ENCODE results near the gene EIF4EBP2. TPM values are rescaled to one million over a fixed set of nuclear protein-coding genes. Genes with fewer than 3 reads are reported as not detected.

The EIF4EBP2 gene
- total RNA-seq, 1 donor from 2014 or later, result 38.7 TPM

- DNase-seq (ENCODE audit: extremely low read depth, low read depth, low spot score), result no peak
These were observed 27.2 kb upstream of the EIF4EBP2 start for GRCh38 chr10:70376436-70377378.

DNA sequence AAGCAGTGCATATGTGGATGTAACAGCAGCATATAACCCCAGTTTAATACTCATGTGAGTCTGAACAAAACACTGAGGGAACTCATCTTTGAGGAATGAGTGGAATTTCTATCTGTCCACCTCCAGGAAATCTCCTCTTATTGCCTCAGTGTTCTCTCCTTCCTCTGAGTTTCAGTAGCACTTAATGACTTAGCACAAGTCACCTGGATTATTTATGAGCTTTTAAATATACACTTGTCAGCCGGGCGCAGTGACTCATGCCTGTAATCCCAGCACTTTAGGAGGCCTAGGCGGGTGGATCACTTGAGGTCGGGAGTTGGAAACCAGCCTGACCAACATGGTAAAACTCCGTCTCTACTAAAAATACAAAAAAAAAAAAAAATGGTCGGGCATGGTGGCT, 25.8 kb upstream of the EIF4EBP2 start:
- DNase-seq (ENCODE audit: extremely low read depth, low read depth, low spot score), result peak; percentile 31

DNA sequence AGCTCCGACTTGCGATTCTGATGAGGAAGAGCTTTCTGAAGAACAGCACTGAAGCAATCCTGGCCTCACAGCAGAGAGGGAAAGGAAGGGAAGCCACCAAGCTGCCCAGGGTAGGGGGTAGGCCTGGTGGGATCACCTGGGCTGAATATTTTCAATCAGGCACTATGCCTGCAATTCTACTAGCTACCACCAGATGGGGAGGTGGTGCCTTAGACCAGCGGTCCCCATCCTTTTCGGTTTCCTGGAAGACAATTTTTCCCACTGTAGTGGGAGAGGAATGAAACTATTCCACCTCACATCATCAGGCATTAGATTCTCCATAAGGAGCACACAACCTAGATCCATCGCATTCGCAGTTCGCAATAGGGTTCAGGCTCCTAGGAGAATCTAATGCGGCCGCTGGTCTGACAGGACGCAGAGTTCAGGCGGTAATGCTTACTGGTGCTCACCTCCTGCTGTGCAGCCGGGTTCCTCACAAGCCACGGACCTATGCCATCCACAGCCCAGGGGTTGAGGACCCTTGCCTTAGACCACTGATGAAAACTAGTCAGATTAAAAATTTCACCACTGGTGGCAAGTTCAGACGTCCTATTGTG, 24.3 kb upstream of the EIF4EBP2 start:
- DNase-seq (ENCODE audit: extremely low read depth, low read depth, low spot score), result no peak

- no peak for DNase-seq (ENCODE audit: extremely low read depth, low read depth, low spot score)
These were observed 23.4 kb upstream of the EIF4EBP2 start for GRCh38 chr10:70380350-70381135.

DNA sequence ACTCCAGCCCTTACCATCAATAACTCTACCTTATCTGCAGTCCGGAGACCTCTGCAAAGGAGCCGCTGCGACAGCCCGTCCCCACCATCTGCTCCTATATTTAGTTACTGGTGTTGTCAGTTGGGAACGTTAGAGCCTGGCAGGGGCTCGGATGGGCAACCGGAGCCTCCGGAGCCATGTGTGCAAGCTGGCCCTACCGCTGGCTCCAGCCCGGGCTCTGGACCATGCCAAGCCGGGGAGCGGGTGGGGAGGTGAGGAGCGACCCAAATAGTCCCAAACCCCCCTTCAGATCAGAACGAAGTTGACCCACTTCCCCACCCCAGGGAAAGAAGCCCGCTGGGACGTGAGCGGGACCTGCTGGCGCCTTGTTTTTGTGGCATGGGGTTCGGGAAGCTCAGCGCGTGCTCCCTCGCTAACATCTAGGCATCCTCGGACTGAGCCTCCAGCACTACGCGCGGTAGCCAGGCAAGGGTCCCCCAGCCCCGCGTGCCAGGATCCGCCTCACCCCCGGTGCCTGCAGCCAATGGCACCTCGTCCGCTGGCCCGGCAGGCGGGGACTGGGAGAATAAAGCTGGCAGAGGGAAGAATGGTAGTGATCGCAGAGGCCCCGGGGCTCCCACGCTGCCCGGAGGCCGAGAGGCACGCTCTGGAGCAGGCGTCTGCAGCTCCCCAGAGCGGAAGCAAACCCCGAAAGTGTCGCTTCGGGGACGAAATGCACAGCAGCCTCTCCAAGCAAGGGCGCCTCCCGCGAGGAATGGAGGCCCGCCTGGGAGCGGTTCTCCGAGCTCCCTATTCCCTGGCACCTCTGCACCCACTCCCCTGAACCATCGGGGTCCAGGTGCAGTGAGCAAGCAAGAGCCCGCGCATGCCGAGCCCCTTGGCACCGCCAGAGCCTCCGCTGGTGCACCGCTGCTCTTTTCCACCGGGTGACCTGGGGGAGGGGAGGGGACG, 22.2 kb upstream of the EIF4EBP2 start:
- no peak for DNase-seq (ENCODE audit: extremely low read depth, low read depth, low spot score)

- DNase-seq (ENCODE audit: extremely low read depth, low read depth, low spot score), result no peak
These were observed 12.3 kb upstream of the EIF4EBP2 start for GRCh38 chr10:70391654-70392053.

DNA sequence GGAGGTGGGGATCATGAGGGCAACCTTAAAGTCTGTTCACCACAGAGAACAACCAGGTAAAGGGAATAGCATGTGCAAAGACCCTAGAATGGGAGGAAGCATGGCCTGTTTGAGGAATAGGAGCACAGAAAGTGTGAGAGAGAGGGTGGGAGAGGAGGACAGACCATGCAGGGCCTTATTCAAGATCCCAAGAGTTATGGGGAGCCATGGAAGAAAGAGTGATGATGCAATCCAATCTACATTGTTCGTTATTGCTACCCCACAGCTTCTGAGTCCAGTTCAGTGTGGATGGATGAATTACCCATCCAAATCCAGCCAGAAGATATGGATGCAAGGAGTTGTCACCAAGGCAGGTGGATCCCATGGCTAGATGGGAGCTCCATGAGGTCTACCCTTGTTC, 7.8 kb upstream of the EIF4EBP2 start:
- DNase-seq (ENCODE audit: extremely low read depth, low read depth, low spot score), result no peak

DNA sequence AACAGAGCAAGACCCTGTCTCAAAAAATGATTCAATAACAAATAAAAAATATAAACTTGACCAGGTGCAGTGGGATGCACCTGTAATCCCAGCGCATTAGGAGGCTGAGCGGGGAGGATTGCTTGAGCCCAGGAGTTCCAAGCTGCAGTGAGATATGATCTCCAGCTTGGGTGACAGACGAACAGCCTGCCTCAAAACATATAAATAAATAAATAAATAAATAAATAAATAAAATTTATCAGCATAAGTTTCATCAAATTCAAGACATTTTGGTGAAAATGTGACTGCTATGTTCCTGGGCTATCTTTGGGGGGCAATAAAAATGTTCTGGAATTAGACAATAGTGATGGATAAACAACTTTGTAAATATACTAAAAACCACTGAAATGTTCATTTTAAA, 4.8 kb upstream of the EIF4EBP2 start:
- no peak for DNase-seq (ENCODE audit: extremely low read depth, low read depth, low spot score)

DNA sequence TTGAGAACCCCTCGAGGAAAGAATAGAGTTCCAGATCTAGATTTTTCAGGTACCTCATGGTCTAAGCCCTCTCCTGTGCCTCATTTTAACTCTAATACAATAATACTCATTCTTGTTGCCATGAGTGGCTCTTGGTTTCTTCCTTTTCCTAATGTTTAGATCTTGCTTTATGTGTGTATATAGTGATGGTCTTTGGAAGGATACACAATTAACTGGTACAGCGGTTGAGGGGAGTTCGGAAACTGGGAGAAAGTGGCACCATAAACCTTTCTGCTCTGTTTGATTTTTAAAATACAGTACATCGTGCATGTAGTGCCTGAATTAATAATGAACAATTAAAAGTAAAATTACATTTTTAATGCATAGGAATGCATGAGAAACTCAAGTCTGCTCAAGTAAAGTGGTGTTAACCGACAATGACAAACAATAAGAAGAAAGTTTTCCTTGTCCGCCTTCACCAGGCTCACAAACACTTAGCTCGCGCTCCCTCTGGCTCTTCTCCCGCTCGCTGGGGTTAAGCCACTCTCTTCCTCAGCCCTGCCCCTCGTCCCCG, 386 bp upstream of the EIF4EBP2 start:
- no peak for DNase-seq (ENCODE audit: extremely low read depth, low read depth, low spot score)

GRCh38 chr10:70404787-70405036, 767 bp downstream of the EIF4EBP2 start:
- no peak for DNase-seq (ENCODE audit: extremely low read depth, low read depth, low spot score)

DNA sequence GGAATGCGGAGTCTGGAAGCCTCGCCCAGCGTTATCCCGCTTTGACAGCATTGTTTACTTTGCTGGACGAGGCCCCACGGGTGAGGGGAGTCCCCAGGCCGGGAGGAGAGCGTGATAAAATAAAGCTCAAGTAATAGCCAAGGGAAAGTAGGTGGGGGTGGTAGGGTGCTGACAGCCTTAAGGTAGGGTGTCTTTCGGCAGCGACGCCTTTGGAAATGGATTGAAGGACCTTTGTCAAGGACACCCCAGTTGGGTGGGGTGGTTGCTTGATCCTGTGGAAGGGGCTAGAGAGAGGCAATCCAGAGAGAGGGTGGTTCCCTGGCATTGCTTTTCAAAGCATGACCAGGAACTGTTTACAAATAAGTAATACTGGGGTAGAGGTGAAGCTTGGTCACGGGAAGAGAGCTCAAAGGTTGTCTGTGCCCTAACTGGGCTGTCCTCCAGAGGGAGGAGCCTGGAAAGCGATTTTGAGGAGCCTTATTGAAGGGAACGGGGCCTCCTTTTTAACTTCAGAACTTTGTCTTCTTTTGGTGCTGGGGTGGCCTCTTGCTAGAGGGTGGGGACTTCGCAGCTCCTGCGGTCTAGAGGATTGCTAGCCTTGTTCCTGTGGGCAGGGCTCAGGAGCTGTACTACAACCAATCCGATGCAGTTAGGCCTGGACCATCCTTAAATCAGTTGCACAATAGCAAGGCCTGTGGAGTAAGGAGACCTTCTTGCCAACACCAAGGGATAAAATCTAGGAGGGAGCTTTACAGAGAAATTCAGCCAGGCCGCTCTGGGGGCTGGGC, 1.3 kb downstream of the EIF4EBP2 start:
- DNase-seq (ENCODE audit: extremely low read depth, low read depth, low spot score), result no peak

- no peak for DNase-seq (ENCODE audit: extremely low read depth, low read depth, low spot score)
These were observed 5.8 kb downstream of the EIF4EBP2 start for GRCh38 chr10:70409772-70410171.

- DNase-seq (ENCODE audit: extremely low read depth, low read depth, low spot score), result no peak
These were observed 6.7 kb downstream of the EIF4EBP2 start for GRCh38 chr10:70410608-70411007.

DNA sequence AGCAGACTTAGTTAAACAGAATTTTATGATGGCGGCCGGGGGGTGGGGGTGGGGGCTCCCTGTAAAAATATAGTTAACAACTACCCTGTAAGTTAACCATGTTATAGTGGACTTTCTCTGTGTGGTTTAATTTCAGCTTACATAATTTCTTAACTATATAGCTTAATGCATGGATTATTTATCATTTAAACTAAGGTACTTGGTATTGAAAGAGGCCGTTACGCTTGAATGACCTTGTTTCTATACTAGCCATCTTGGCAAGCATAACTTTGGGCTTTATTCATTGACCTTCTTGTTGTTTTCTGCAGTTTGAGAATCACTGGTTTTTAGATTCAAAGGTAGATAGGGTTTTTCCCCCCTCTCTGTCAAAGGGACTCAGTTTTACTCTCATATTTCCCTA, 8.4 kb downstream of the EIF4EBP2 start:
- no peak for DNase-seq (ENCODE audit: extremely low read depth, low read depth, low spot score)

DNA sequence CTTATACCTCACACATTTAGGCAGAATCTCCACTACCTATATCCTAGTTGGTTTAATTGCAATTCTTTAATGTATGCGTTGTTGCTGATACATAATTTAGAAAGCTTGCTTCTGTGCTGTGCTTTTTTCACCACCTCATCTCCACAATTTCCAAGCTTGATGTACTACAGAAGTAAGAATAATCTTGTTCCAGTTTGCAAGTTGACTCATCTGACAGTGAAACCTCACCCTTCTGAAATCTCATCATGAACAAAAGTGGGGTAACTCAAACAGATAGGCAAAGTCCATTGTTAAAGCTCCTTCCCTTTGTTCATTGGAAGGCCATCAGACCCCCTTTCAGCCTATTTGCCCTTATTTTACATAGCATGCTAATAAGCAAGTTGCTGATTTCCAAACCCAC, 13.6 kb downstream of the EIF4EBP2 start:
- no peak for DNase-seq (ENCODE audit: extremely low read depth, low read depth, low spot score)

DNA sequence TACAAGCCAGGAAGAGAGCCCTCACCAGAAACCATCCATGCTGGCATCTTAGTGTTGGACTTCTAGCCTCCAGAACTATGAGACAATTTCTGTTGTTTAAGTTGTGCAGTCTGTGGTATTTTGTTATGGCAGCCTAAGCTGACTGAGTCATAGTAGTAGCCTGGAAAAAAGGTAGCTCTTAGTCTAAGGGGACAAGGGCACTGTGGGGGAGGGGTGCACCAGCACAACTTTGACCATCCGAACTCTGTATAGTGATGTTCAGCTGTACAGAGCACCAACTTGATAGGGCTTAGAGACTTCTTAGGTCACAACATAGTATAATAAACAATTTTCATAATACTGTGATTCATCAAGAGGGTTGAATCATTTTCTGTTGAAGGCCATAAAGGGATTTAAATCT, 14.3 kb downstream of the EIF4EBP2 start:
- DNase-seq (ENCODE audit: extremely low read depth, low read depth, low spot score), result no peak

GRCh38 chr10:70418713-70419112, 14.8 kb downstream of the EIF4EBP2 start:
- no peak for DNase-seq (ENCODE audit: extremely low read depth, low read depth, low spot score)

GRCh38 chr10:70424320-70424719, 20.4 kb downstream of the EIF4EBP2 start:
- DNase-seq (ENCODE audit: extremely low read depth, low read depth, low spot score), result no peak

GRCh38 chr10:70425096-70425495, 21.2 kb downstream of the EIF4EBP2 start:
- no peak for DNase-seq (ENCODE audit: extremely low read depth, low read depth, low spot score)

- DNase-seq (ENCODE audit: extremely low read depth, low read depth, low spot score), result no peak
These were observed 22.9 kb downstream of the EIF4EBP2 start for GRCh38 chr10:70426823-70427222.

Measured in glomerular endothelial cell (primary cell).